Trophoblast cell (in vitro differentiated cells and primary cell): Measurements from ENCODE around the gene NOTCH3.
A peak's percentile ranks its signal among the peaks of the same experiment; 100 is the strongest.

Experiments
- DNase-seq, 2 donors: peaks; one replicate each; pipeline ENCODE4 v3.0.0-alpha.2; 2016
- H2AFZ ChIP-seq: 2 replicates; pipeline ENCODE4 v1.6.1; 2013; ENCODE audit warnings: low read length, moderate library complexity, mild to moderate bottlenecking; ENCODE audit not compliant: insufficient read depth, poor library complexity
- H2AK5ac ChIP-seq: 2 replicates; pipeline ENCODE4 v1.6.1; 2013; ENCODE audit warnings: mild to moderate bottlenecking, low read length
- H2BK120ac ChIP-seq: 2 replicates; pipeline ENCODE4 v1.6.1; 2013; ENCODE audit warnings: low read length, mild to moderate bottlenecking, moderate library complexity; ENCODE audit not compliant: insufficient read depth, poor library complexity
- H2BK12ac ChIP-seq: 2 replicates; pipeline ENCODE4 v1.6.1; 2013; ENCODE audit warnings: mild to moderate bottlenecking, low read length, moderate library complexity
- H2BK5ac ChIP-seq: 2 replicates; pipeline ENCODE4 v1.6.1; 2013; ENCODE audit warnings: low read length, low read depth, moderate library complexity, mild to moderate bottlenecking; ENCODE audit not compliant: poor library complexity
- H3K14ac ChIP-seq: 2 replicates; pipeline ENCODE4 v1.6.1; 2013; ENCODE audit warnings: mild to moderate bottlenecking, low read length
- H3K18ac ChIP-seq: 2 replicates; pipeline ENCODE4 v1.6.1; 2013; ENCODE audit warnings: mild to moderate bottlenecking, low read length
- H3K23ac ChIP-seq: 2 replicates; pipeline ENCODE4 v1.6.1; 2013; ENCODE audit warnings: low read length
- H3K27ac ChIP-seq: 2 replicates; pipeline ENCODE4 v1.5.1; 2013; ENCODE audit warnings: low read depth, mild to moderate bottlenecking, inconsistent platforms, low read length, moderate library complexity
- H3K27me3 ChIP-seq: 2 replicates; pipeline ENCODE4 v1.6.1; 2013; ENCODE audit warnings: inconsistent platforms, mild to moderate bottlenecking, low read length, moderate library complexity; ENCODE audit not compliant: insufficient read depth
- H3K36me3 ChIP-seq, 2 experiments: 1 replicate in 1 of 2; 2 replicates in 1 of 2; pipeline ENCODE4 v1.6.1; 2013; ENCODE audit warnings: low read length in 2 of 2, mild to moderate bottlenecking in 2 of 2, moderate library complexity in 1 of 2; ENCODE audit not compliant: insufficient read depth in 2 of 2, control insufficient read depth in 1 of 2
- H3K4ac ChIP-seq: 2 replicates; pipeline ENCODE4 v1.6.1; 2013; ENCODE audit warnings: low read depth, mild to moderate bottlenecking, low read length, moderate library complexity
- H3K4me1 ChIP-seq, 2 experiments: 1 replicate in 1 of 2; 2 replicates in 1 of 2; pipeline ENCODE4 v1.6.1; 2013; ENCODE audit warnings: low read length in 2 of 2, mild to moderate bottlenecking in 2 of 2, moderate library complexity in 1 of 2; ENCODE audit not compliant: insufficient read depth in 2 of 2, control insufficient read depth in 1 of 2
- H3K4me2 ChIP-seq: 2 replicates; pipeline ENCODE4 v1.6.1; 2013; ENCODE audit warnings: inconsistent platforms, mild to moderate bottlenecking, low read length, moderate library complexity
- H3K4me3 ChIP-seq: 2 replicates; pipeline ENCODE4 v1.5.1; 2013; ENCODE audit warnings: mild to moderate bottlenecking, low read depth, low read length, inconsistent platforms
- H3K79me1 ChIP-seq: one replicate; pipeline ENCODE4 v1.6.1; 2013; ENCODE audit warnings: low read length
- H3K79me2 ChIP-seq: 2 replicates; pipeline ENCODE4 v1.6.1; 2013; ENCODE audit warnings: low read length, mild to moderate bottlenecking; ENCODE audit not compliant: control insufficient read depth, insufficient read depth, poor library complexity
- H3K9ac ChIP-seq: 2 replicates; pipeline ENCODE4 v1.6.1; 2013; ENCODE audit warnings: mild to moderate bottlenecking, low read length
- H3K9me3 ChIP-seq: 2 replicates; pipeline ENCODE4 v1.6.1; 2013; ENCODE audit warnings: low read depth, mild to moderate bottlenecking, control low read depth, inconsistent platforms, low read length; ENCODE audit not compliant: insufficient read depth
- H4K12ac ChIP-seq: 2 replicates; pipeline ENCODE4 v1.6.1; 2013; ENCODE audit warnings: low read depth, mild to moderate bottlenecking, low read length, moderate library complexity
- H4K8ac ChIP-seq: 2 replicates; pipeline ENCODE4 v1.6.1; 2013; ENCODE audit warnings: low read depth, mild to moderate bottlenecking, low read length, moderate library complexity
- H4K91ac ChIP-seq: one replicate; pipeline ENCODE4 v1.6.1; 2013; ENCODE audit warnings: low read depth, mild to moderate bottlenecking, low read length, moderate library complexity
- WGBS: extraction: QIAGEN DNeasy Blood & Tissue Kit; methylation state at CpG from one replicate; pipeline ENCODE4 v1.1.7; 2013; ENCODE audit warnings: missing lambda C conversion rate; ENCODE audit not compliant: insufficient read length, insufficient coverage; ENCODE audit errors: extremely low coverage; 5-methylcytosine and 5-hydroxymethylcytosine counted together

Gene NOTCH3

DNA sequence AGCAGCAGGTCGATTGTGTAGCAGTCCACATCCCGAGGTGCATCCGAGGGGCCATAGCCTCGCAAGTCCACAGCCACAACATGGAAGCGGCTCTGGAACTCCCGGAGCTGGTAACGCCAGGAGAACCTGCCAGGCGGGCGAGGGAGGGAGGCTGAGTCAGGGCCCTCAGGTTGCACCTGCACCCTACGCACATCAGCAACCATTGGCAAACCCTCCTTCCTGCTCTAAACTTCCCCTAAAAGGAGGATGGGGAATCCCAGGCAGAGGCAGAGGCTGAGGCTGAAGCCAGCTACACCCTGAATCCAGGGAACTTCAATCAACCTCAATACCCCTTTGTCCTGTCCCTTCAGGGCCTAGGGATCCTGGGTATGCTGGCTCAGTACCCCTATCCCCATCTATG, 30.5 kb upstream of the NOTCH3 start:
- no peak overlapping the region for H4K8ac ChIP-seq
- WGBS: no CpG with 5 or more reads among the region's 10 CpGs
- no peak overlapping the region for H3K27ac ChIP-seq
- H2AFZ ChIP-seq: no peak overlapping the region
- no peak overlapping the region for H4K12ac ChIP-seq
- no peak overlapping the region for H3K14ac ChIP-seq
- peaks cover 18% of the 10 kb centered on the region in 2 experiments for H3K4me1 ChIP-seq
- H3K23ac ChIP-seq: no peak overlapping the region
- H3K4me3 ChIP-seq: no peak overlapping the region
- H2BK12ac ChIP-seq: no peak overlapping the region
- no peak overlapping the region for H2AK5ac ChIP-seq
- no peak overlapping the region for H2BK5ac ChIP-seq
- no peak overlapping the region for H3K4me2 ChIP-seq
- H2BK120ac ChIP-seq: no peak overlapping the region
- H3K79me2 ChIP-seq: peaks cover 2% of the 10 kb centered on the region
- peaks cover 8 to 11% of the 10 kb centered on the region in 2 experiments for H3K36me3 ChIP-seq
- peak; percentile 48 to 66 for DNase-seq
- H3K9me3 ChIP-seq: no peaks in the 10 kb centered on the region
- no peak overlapping the region for H3K4ac ChIP-seq
- H3K18ac ChIP-seq: no peak overlapping the region
- no peak overlapping the region for H4K91ac ChIP-seq
- H3K9ac ChIP-seq: no peak overlapping the region
- peaks cover 5% of the 10 kb centered on the region for H3K27me3 ChIP-seq
- H3K79me1 ChIP-seq: peaks cover 5% of the 10 kb centered on the region

DNA sequence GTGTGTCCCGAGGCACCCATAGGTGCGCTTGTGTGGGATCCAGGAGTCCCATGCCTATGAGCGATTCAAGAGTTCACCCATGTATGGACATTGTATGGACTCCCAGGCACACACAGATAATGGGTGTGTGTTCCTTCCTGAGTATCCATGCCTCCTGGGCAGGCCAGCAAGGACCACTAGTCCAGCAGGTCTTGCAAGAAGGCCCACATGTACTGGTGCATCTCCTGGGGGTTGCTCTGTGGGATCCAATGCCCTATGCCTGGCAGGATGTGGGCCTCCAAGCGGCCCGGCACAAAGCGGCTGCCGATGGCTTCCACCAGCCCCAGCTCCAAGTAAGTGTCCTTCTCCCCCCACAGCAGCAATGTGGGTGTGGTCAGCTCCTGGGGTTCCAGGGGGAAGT, 26.5 kb upstream of the NOTCH3 start:
- peak; percentile 69 to 79 for DNase-seq
- Histone ChIP-seq H2AFZ (no peak overlapping the region), H3K4me3 (no peak overlapping the region), H2AK5ac (no peak overlapping the region), H2BK12ac (no peak overlapping the region), H4K91ac (no peak overlapping the region), H4K12ac (no peak overlapping the region), H3K4me2 (no peak overlapping the region), H3K27me3 (peaks cover 4% of the 10 kb centered on the region), H3K79me1 (peaks cover 5% of the 10 kb centered on the region), H3K23ac (no peak overlapping the region), H3K9ac (no peak overlapping the region), H2BK5ac (no peak overlapping the region), H3K79me2 (no peaks in the 10 kb centered on the region), H3K18ac (no peak overlapping the region), H3K4ac (no peak overlapping the region), H4K8ac (no peak overlapping the region), H3K27ac (no peak overlapping the region), H2BK120ac (no peak overlapping the region), H3K14ac (no peak overlapping the region), H3K36me3 (peaks cover 0 to 2% of the 10 kb centered on the region in 2 experiments), H3K9me3 (no peaks in the 10 kb centered on the region), H3K4me1 (peaks cover 29 to 31% of the 10 kb centered on the region in 2 experiments)
- no CpG with 5 or more reads among the region's 7 CpGs for WGBS

DNA sequence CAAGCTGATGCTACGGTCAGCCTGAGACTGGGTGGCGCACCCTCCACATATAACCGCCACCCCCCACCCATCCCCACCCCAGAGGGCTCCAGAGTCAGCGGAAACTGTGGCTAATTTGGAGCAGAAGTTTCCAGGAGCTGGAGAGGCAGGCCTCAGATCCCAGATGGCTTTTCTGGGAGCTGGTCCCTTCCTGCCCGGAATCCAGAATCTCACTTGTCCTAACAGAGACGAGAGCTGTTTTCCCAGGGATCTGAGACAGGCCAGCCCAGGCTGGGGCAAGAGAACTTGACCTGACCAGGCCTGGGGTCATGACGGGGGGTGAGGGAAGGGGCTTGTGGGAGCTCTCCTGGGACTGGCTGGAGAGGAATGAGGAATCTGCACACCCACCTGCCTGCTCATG, 25.0 kb upstream of the NOTCH3 start:
- no peaks in the 10 kb centered on the region for H3K27me3 ChIP-seq
- H3K79me2 ChIP-seq: no peaks in the 10 kb centered on the region
- no peaks in the 10 kb centered on the region for H3K9me3 ChIP-seq
- H3K4ac ChIP-seq: no peak overlapping the region
- H2BK12ac ChIP-seq: no peak overlapping the region
- no CpG with 5 or more reads among the region's 7 CpGs for WGBS
- H4K8ac ChIP-seq: peak overlapping the region; percentile 32
- no peak for DNase-seq
- H3K27ac ChIP-seq: no peak overlapping the region
- no peak overlapping the region for H4K91ac ChIP-seq
- H3K36me3 ChIP-seq: no peaks in the 10 kb centered on the region
- no peak overlapping the region for H3K4me2 ChIP-seq
- no peak overlapping the region for H4K12ac ChIP-seq
- H3K18ac ChIP-seq: no peak overlapping the region
- H2AK5ac ChIP-seq: no peak overlapping the region
- H2AFZ ChIP-seq: no peak overlapping the region
- no peak overlapping the region for H3K23ac ChIP-seq
- no peak overlapping the region for H2BK120ac ChIP-seq
- H3K9ac ChIP-seq: no peak overlapping the region
- no peak overlapping the region for H3K4me3 ChIP-seq
- H3K14ac ChIP-seq: no peak overlapping the region
- H2BK5ac ChIP-seq: no peak overlapping the region
- peaks cover 22 to 23% of the 10 kb centered on the region in 2 experiments for H3K4me1 ChIP-seq
- peaks cover 3% of the 10 kb centered on the region for H3K79me1 ChIP-seq

DNA sequence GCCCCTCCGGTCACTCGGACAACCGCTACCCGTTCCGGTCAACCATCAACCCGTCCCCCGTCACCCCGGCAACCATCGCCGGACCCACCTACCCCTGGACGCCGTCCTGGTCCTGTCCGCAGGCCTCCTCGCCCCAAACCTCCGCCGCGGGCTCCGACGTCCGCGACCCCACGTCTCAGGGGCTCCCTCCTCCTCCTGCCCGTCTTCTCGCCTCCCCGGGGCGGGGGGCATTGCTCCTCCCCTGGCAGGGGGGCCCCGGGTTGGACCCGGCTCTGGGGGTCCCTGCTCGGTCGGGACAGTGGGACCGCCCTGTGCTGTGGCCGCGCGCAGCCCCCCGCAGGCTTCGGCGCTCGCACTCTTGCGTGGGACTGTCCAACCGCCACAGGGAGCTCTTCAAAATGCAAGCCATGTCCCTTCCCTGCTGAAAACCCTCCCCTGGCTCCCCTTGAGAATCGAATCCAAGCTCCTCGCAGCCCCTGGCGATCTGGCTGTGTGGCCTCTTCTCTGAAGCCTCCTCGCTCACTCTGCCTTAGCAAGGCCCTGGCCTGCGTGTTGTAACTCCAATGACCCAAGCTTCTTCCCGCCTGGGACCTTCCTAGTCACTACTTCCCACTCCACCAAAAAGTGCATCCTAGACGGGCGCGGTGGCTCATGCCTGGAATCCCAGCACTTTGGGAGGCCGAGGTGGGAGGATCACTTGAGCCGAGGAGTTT, 23.0 kb upstream of the NOTCH3 start:
- Histone ChIP-seq H3K79me1 (peaks cover 3% of the 10 kb centered on the region), H3K27me3 (no peaks in the 10 kb centered on the region), H3K27ac (no peak overlapping the region), H3K4me2 (peak overlapping the region; percentile 80), H2BK12ac (peak overlapping the region; percentile 6), H3K79me2 (no peaks in the 10 kb centered on the region), H3K4me3 (peak overlapping the region; percentile 72), H3K18ac (peak overlapping the region; percentile 41), H4K8ac (peak overlapping the region; percentile 71), H3K23ac (no peak overlapping the region), H3K36me3 (no peaks in the 10 kb centered on the region), H2AFZ (peak overlapping the region; percentile 98), H4K12ac (peak overlapping the region; percentile 60), H3K9ac (no peak overlapping the region), H3K4ac (peak overlapping the region; percentile 65), H3K9me3 (no peaks in the 10 kb centered on the region), H3K14ac (peak overlapping the region; percentile 17), H3K4me1 (peaks cover 22 to 23% of the 10 kb centered on the region in 2 experiments), H2AK5ac (no peak overlapping the region), H2BK5ac (no peak overlapping the region), H4K91ac (peak overlapping the region; percentile 31), H2BK120ac (no peak overlapping the region)
- no peak for DNase-seq
- WGBS: no CpG with 5 or more reads among the region's 51 CpGs
